MCF 10A (cell line): ENCODE data around the gene RBM47. TPM values are rescaled to one million over a fixed set of nuclear protein-coding genes. Genes with fewer than 3 reads are reported as not detected.

ENCODE experiments used
- BruUV-seq: library from RNA; stranded (reverse); fragments of 400-500 nt; replicated peaks from 2 replicates; lab custom pipeline; 2021; lab: Mats Ljungman, UMichigan
- CTCF ChIA-PET: fragments of 300-600 bp; sonication (Branson Sonifier 250); formaldehyde crosslinking; extraction: SDS; loops from one replicate; lab custom pipeline; 2021; ENCODE audit warnings: antibody characterized with exemption, inconsistent platforms; lab: Yijun Ruan, JAX
- POLR2A ChIA-PET: fragments of 300-600, 350-650 bp; sonication (Branson Sonifier 250); formaldehyde crosslinking; extraction: SDS; loops from one replicate; lab custom pipeline; 2020; ENCODE audit warnings: antibody characterized with exemption, inconsistent platforms; lab: Yijun Ruan, JAX
- DNase-seq: peaks from one replicate; pipeline ENCODE4 v3.0.0-alpha.2; 2018; ENCODE audit not compliant: unreplicated experiment
- H3K27ac Mint-ChIP-seq: one replicate; pipeline ENCODE4 v1.8.0; 2022; ENCODE audit warnings: mild to moderate bottlenecking, low read depth, mixed read lengths; ENCODE audit not compliant: unreplicated experiment
- H3K27me3 Mint-ChIP-seq: one replicate; pipeline ENCODE4 v1.8.0; 2022; ENCODE audit warnings: mixed read lengths; ENCODE audit not compliant: insufficient read depth, unreplicated experiment
- H3K36me3 Mint-ChIP-seq: one replicate; pipeline ENCODE4 v1.8.0; 2022; ENCODE audit warnings: mild to moderate bottlenecking, moderate library complexity, mixed read lengths; ENCODE audit not compliant: insufficient read depth, unreplicated experiment
- H3K4me1 Mint-ChIP-seq: one replicate; pipeline ENCODE4 v1.8.0; 2022; ENCODE audit warnings: mixed read lengths; ENCODE audit not compliant: insufficient read depth, unreplicated experiment
- H3K4me3 Mint-ChIP-seq: one replicate; pipeline ENCODE4 v1.8.0; 2022; ENCODE audit warnings: mild to moderate bottlenecking, moderate library complexity, mixed read lengths; ENCODE audit not compliant: unreplicated experiment
- H3K9me3 Mint-ChIP-seq: one replicate; pipeline ENCODE4 v1.8.0; 2022; ENCODE audit warnings: mixed read lengths; ENCODE audit not compliant: unreplicated experiment
- CTCF ChIP-seq: fragments of 200-600 bp; IDR thresholded peaks from one replicate; pipeline ENCODE4 v1.8.0; 2022; ENCODE audit warnings: antibody characterized with exemption, mild to moderate bottlenecking; ENCODE audit not compliant: unreplicated experiment
- intact Hi-C: fragments of 100-400 bp; cut with micrococcal nuclease; formaldehyde crosslinking; loops from 2 replicates; pipeline ENCODE4 v1.14.1; 2022
- total RNA-seq: library from RNA; stranded (reverse); gene quantifications from 2 replicates; pipeline ENCODE4 v1.2.3, GENCODE V29; 2022

Gene RBM47
- total RNA-seq, 1 experiment from 2014 or later = 1.8 TPM

GRCh38 chr4:40515398-40516293 lies 114.0 kb downstream of the RBM47 start:
- no peak for TF ChIP-seq CTCF
- H3K36me3 Mint-ChIP-seq = no peaks in the 10 kb centered on the region
- no TSS peak for BruUV-seq
- H3K4me1 Mint-ChIP-seq = peaks cover 18% of the 10 kb centered on the region
- H3K4me3 Mint-ChIP-seq = no peak overlapping the region
- no peaks in the 10 kb centered on the region for H3K27me3 Mint-ChIP-seq
- DNase-seq = peak; percentile 12
- ChIA-PET POLR2A (no interaction called here), CTCF (no interaction called here)
- no peak overlapping the region for H3K27ac Mint-ChIP-seq
- intact Hi-C loops = loop anchor here (1.0 kb wide), 1 partner anchor 25 kb away; no protein-coding TSS in a partner anchor
- H3K9me3 Mint-ChIP-seq = no peaks in the 10 kb centered on the region

DNA sequence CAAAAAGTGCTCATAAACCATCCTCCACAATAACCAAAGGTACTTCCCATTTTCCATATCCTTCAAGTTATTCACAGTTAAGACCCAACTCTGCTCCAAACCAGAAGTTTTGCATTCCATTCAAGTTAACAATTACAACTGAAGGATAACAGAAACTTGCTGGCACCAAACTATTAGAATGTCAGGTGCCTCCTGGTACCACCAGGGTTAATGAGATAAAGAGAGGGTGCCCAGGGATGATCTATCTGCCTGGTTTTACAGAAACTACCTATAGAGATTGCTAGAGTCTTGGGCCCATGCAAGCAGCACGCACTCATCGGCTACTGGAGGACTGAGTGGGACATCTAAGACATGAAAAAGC lies 114.6 kb downstream of the RBM47 start:
- POLR2A ChIA-PET = no interaction called here
- Mint-ChIP-seq H3K4me1 (peaks cover 18% of the 10 kb centered on the region), H3K9me3 (no peaks in the 10 kb centered on the region), H3K4me3 (no peak overlapping the region), H3K27me3 (no peaks in the 10 kb centered on the region), H3K27ac (no peak overlapping the region), H3K36me3 (no peaks in the 10 kb centered on the region)
- no peak for TF ChIP-seq CTCF
- no peak for DNase-seq
- intact Hi-C loops = loop anchor here (1.0 kb wide), 1 partner anchor 25 kb away; no protein-coding TSS in a partner anchor
- BruUV-seq = no TSS peak
- CTCF ChIA-PET = no interaction called here

GRCh38 chr4:40514497-40514951 lies 115.1 kb downstream of the RBM47 start:
- CTCF ChIA-PET = no interaction called here
- H3K4me1 Mint-ChIP-seq = peaks cover 18% of the 10 kb centered on the region
- H3K4me3 Mint-ChIP-seq = no peak overlapping the region
- DNase-seq = peak; percentile 54
- no peaks in the 10 kb centered on the region for H3K27me3 Mint-ChIP-seq
- H3K27ac Mint-ChIP-seq = no peak overlapping the region
- intact Hi-C loops = no loop called here
- no peaks in the 10 kb centered on the region for H3K36me3 Mint-ChIP-seq
- no peak for TF ChIP-seq CTCF
- POLR2A ChIA-PET = no interaction called here
- no TSS peak for BruUV-seq
- H3K9me3 Mint-ChIP-seq = no peaks in the 10 kb centered on the region

GRCh38 chr4:40511036-40511614 lies 118.5 kb downstream of the RBM47 start:
- intact Hi-C loops = no loop called here
- TF ChIP-seq CTCF = no peak
- Mint-ChIP-seq H3K9me3 (no peaks in the 10 kb centered on the region), H3K4me3 (no peak overlapping the region), H3K36me3 (no peaks in the 10 kb centered on the region), H3K27me3 (no peaks in the 10 kb centered on the region), H3K4me1 (peaks cover 18% of the 10 kb centered on the region), H3K27ac (no peak overlapping the region)
- ChIA-PET CTCF (no interaction called here), POLR2A (no interaction called here)
- no TSS peak for BruUV-seq
- no peak for DNase-seq
